GM12873 (cell line): ENCODE results near the gene TMEM18.

Source experiments
- CTCF ChIP-seq: IDR thresholded peaks from 2 replicates; pipeline ENCODE4 v1.5.1; 2012; ENCODE audit warnings: low read depth, mild to moderate bottlenecking, moderate library complexity, low read length, control low read depth; ENCODE audit not compliant: insufficient read depth; ENCODE audit errors: missing control alignments

Gene TMEM18

GRCh38 chr2:635687-636621, 41.3 kb downstream of the TMEM18 start:
- TF ChIP-seq CTCF = no peak

GRCh38 chr2:634636-635388, 42.4 kb downstream of the TMEM18 start:
- no peak for TF ChIP-seq CTCF

GRCh38 chr2:634041-634440, 43.2 kb downstream of the TMEM18 start:
- TF ChIP-seq CTCF = no peak

DNA sequence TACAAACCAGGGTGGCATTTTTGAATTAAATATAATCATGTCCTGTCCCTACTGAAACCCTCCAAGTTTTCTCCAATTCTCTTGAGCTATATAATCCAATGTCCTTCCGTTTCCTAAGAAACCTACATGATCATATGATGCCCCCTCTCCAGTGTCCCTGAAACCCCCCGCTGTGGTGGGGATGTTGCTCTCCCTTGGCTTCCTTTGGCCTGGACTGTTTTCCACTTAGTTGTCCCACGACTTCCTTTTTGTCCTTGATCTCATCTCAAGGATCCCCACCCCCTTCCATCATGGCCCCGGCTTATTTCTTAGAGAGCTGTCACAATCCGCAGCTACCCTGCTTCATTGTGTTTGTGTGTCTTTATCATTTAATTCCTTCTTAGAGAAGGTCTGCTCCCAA, 43.8 kb downstream of the TMEM18 start:
- TF ChIP-seq CTCF = no peak

GRCh38 chr2:632471-632870, 44.7 kb downstream of the TMEM18 start:
- no peak for TF ChIP-seq CTCF

- TF ChIP-seq CTCF = no peak
Observed at GRCh38 chr2:631741-632140, 45.5 kb downstream of the TMEM18 start.
